Ovary (tissue), 3 donors: ENCODE data around the gene MACC1.

Source experiments
- EP300 ChIP-seq: sonication (generic); formaldehyde crosslinking; IDR thresholded peaks from one replicate; pipeline ENCODE4 v1.6.1; 2017; ENCODE audit warnings: antibody characterized with exemption
- POLR2A ChIP-seq: fragments of 450-650 bp; IDR thresholded peaks from one replicate; pipeline ENCODE4 v1.6.1; 2017; ENCODE audit warnings: antibody characterized with exemption, mild to moderate bottlenecking, moderate library complexity
- TF ChIP-seq, protein P1 (sequence below), 3 donors: fragments of 450-650 bp in 2 of 3; fragments of 200-600 bp in 1 of 3; IDR thresholded peaks; one replicate each; pipeline versions ENCODE4 v1.5.1 to v1.8.0; 2016 to 2022; ENCODE audit warnings: antibody characterized with exemption in 3 of 3, mild to moderate bottlenecking in 1 of 3
- donor health status: DM: no; HTN: no; CAD: no.

DNA sequence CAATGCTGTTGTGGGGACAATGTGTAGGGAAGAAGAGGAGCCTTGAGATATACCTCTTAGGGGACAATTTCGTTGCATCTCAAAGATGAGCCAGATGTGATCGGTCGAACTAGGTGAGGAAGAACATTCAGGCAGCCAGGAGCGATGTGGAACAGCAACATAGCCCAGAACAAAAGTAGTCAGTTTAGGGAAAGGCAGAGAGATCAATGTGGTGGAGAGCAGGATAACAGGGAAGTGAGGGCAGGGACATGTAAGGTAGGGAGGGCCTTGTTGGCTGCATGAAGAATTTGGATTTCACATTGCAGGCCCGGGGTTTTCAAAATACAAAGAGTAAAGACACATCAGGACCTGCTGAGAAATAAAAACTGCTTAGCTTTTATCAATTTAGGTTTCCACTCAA, 29.1 kb upstream of the MACC1 start:
- TF ChIP-seq, protein P1, sequence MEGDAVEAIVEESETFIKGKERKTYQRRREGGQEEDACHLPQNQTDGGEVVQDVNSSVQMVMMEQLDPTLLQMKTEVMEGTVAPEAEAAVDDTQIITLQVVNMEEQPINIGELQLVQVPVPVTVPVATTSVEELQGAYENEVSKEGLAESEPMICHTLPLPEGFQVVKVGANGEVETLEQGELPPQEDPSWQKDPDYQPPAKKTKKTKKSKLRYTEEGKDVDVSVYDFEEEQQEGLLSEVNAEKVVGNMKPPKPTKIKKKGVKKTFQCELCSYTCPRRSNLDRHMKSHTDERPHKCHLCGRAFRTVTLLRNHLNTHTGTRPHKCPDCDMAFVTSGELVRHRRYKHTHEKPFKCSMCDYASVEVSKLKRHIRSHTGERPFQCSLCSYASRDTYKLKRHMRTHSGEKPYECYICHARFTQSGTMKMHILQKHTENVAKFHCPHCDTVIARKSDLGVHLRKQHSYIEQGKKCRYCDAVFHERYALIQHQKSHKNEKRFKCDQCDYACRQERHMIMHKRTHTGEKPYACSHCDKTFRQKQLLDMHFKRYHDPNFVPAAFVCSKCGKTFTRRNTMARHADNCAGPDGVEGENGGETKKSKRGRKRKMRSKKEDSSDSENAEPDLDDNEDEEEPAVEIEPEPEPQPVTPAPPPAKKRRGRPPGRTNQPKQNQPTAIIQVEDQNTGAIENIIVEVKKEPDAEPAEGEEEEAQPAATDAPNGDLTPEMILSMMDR (IDR thresholded peaks at IDR 0.05): no peak
- TF ChIP-seq POLR2A (no peak), EP300 (no peak)
